DOHH2 (cell line): Measurements from ENCODE around the gene BUD23.

ENCODE experiments used
- EZH2phosphoT487 ChIP-seq: fragments of 200-600 bp; sonication (generic); IDR thresholded peaks from 2 replicates; pipeline ENCODE4 v1.6.1; 2017; ENCODE audit warnings: borderline replicate concordance, mild to moderate bottlenecking, antibody characterized with exemption, low read length, moderate library complexity, mixed read lengths
- TF ChIP-seq, protein P1 (sequence below): fragments of 200-600 bp; sonication (generic); IDR thresholded peaks from one replicate; pipeline ENCODE4 v1.5.1; 2014; ENCODE audit warnings: antibody characterized with exemption, mild to moderate bottlenecking, low read depth, low read length; ENCODE audit not compliant: poor library complexity, severe bottlenecking

DNA sequence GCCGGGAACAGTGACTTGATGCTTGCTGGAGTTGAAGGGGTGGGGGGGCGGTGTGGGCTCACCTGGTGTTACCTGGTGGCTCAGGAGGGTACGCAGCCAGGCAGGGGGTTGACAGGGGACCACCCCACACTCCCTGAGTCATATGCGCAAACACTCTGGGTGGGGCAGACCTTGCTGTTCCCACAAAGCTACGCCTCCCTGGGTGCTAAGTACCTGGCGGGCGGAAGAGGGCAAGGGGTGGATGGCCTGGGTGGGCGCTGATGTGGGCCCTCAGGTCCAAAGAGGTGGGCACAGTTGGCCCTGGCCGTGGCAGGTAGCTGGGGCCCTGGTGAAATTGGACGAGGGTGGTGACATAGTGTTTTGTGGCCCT, 22.1 kb downstream of the BUD23 start:
- TF ChIP-seq, protein P1, sequence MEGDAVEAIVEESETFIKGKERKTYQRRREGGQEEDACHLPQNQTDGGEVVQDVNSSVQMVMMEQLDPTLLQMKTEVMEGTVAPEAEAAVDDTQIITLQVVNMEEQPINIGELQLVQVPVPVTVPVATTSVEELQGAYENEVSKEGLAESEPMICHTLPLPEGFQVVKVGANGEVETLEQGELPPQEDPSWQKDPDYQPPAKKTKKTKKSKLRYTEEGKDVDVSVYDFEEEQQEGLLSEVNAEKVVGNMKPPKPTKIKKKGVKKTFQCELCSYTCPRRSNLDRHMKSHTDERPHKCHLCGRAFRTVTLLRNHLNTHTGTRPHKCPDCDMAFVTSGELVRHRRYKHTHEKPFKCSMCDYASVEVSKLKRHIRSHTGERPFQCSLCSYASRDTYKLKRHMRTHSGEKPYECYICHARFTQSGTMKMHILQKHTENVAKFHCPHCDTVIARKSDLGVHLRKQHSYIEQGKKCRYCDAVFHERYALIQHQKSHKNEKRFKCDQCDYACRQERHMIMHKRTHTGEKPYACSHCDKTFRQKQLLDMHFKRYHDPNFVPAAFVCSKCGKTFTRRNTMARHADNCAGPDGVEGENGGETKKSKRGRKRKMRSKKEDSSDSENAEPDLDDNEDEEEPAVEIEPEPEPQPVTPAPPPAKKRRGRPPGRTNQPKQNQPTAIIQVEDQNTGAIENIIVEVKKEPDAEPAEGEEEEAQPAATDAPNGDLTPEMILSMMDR = no peak
- TF ChIP-seq EZH2phosphoT487 = no peak
